Activated T-helper 1 cell treated with anti-CD3 and anti-CD28 coated beads, Interleukin-12 subunit alpha, Interleukin-12 subunit beta, Interleukin-2, Interleukin-4 antibody, amounts not matched to agents 30 ng/mL and 10 ng/mL and 1 ng/mL, durations not matched to agents 14 hours and 24 hours and 36 hours (primary cell): ENCODE measurements around the gene RAB3C. TPM values are rescaled to one million over a fixed set of nuclear protein-coding genes. Genes with fewer than 3 reads are reported as not detected.

Experiments used
- DNase-seq: peaks from one replicate; pipeline ENCODE4 v3.0.0; 2021; ENCODE audit warnings: low spot score
- H3K27ac Mint-ChIP-seq: one replicate; pipeline ENCODE4 v1.8.0; 2021; ENCODE audit warnings: mild to moderate bottlenecking, mixed read lengths
- H3K27me3 Mint-ChIP-seq: one replicate; pipeline ENCODE4 v1.8.0; 2022; ENCODE audit warnings: mild to moderate bottlenecking, moderate library complexity, mixed read lengths; ENCODE audit not compliant: insufficient read depth
- H3K36me3 Mint-ChIP-seq: one replicate; pipeline ENCODE4 v1.8.0; 2021; ENCODE audit warnings: low read depth, mixed read lengths
- H3K4me1 Mint-ChIP-seq: one replicate; pipeline ENCODE4 v1.8.0; 2021; ENCODE audit warnings: low read depth, mixed read lengths
- H3K4me3 Mint-ChIP-seq: one replicate; pipeline ENCODE4 v1.8.0; 2021; ENCODE audit warnings: mild to moderate bottlenecking, moderate library complexity, mixed read lengths
- H3K9me3 Mint-ChIP-seq: one replicate; pipeline ENCODE4 v1.8.0; 2021; ENCODE audit warnings: mixed read lengths
- intact Hi-C: fragments of 100-400 bp; cut with micrococcal nuclease; formaldehyde crosslinking; loops from one replicate; pipeline ENCODE4 v1.15.1; 2024
- total RNA-seq: library from RNA; stranded (reverse); gene quantifications from 2 replicates; pipeline ENCODE4 v1.2.3, GENCODE V29; 2022

Gene RAB3C
- total RNA-seq, 1 donor from 2014 or later, result not detected

GRCh38 chr5:58755397-58755796, 172.5 kb downstream of the RAB3C start:
- Mint-ChIP-seq H3K4me3 (no peak overlapping the region), H3K27ac (no peak overlapping the region), H3K27me3 (peaks cover 7% of the 10 kb centered on the region), H3K9me3 (no peaks in the 10 kb centered on the region), H3K4me1 (peaks cover 14% of the 10 kb centered on the region), H3K36me3 (no peaks in the 10 kb centered on the region)
- no peak for DNase-seq
- intact Hi-C loops, result no loop called here

- intact Hi-C loops, result no loop called here
- H3K4me1 Mint-ChIP-seq, result peaks cover 23% of the 10 kb centered on the region
- H3K36me3 Mint-ChIP-seq, result no peaks in the 10 kb centered on the region
- peak overlapping the region; percentile 74 for H3K4me3 Mint-ChIP-seq
- no peaks in the 10 kb centered on the region for H3K9me3 Mint-ChIP-seq
- no peak for DNase-seq
- no peaks in the 10 kb centered on the region for H3K27me3 Mint-ChIP-seq
- peak overlapping the region; percentile 56 for H3K27ac Mint-ChIP-seq
Observed at GRCh38 chr5:58759745-58760144, 176.9 kb downstream of the RAB3C start.

GRCh38 chr5:58760222-58760621, 177.3 kb downstream of the RAB3C start:
- intact Hi-C loops, result no loop called here
- Mint-ChIP-seq H3K4me3 (peak overlapping the region; percentile 74), H3K27me3 (no peaks in the 10 kb centered on the region), H3K9me3 (no peaks in the 10 kb centered on the region), H3K4me1 (peaks cover 24% of the 10 kb centered on the region), H3K36me3 (no peaks in the 10 kb centered on the region), H3K27ac (peak overlapping the region; percentile 56)
- DNase-seq, result no peak

- H3K9me3 Mint-ChIP-seq, result no peaks in the 10 kb centered on the region
- peaks cover 32% of the 10 kb centered on the region for H3K4me1 Mint-ChIP-seq
- no peak for DNase-seq
- no peaks in the 10 kb centered on the region for H3K36me3 Mint-ChIP-seq
- no peak overlapping the region for H3K27ac Mint-ChIP-seq
- intact Hi-C loops, result no loop called here
- H3K4me3 Mint-ChIP-seq, result no peak overlapping the region
- no peaks in the 10 kb centered on the region for H3K27me3 Mint-ChIP-seq
Observed at GRCh38 chr5:58761407-58761806, 178.5 kb downstream of the RAB3C start.

GRCh38 chr5:58763390-58763789, 180.5 kb downstream of the RAB3C start:
- no peak for DNase-seq
- Mint-ChIP-seq H3K27me3 (no peaks in the 10 kb centered on the region), H3K27ac (no peak overlapping the region), H3K9me3 (no peaks in the 10 kb centered on the region), H3K36me3 (no peaks in the 10 kb centered on the region), H3K4me1 (peaks cover 32% of the 10 kb centered on the region), H3K4me3 (no peak overlapping the region)
- intact Hi-C loops, result no loop called here

GRCh38 chr5:58764199-58764598, 181.3 kb downstream of the RAB3C start:
- Mint-ChIP-seq H3K4me1 (peaks cover 29% of the 10 kb centered on the region), H3K9me3 (no peaks in the 10 kb centered on the region), H3K4me3 (no peak overlapping the region), H3K36me3 (no peaks in the 10 kb centered on the region), H3K27ac (no peak overlapping the region), H3K27me3 (no peaks in the 10 kb centered on the region)
- no peak for DNase-seq
- intact Hi-C loops, result no loop called here

GRCh38 chr5:58765058-58765457, 182.2 kb downstream of the RAB3C start:
- H3K27me3 Mint-ChIP-seq, result no peaks in the 10 kb centered on the region
- intact Hi-C loops, result no loop called here
- no peak overlapping the region for H3K27ac Mint-ChIP-seq
- no peak overlapping the region for H3K4me3 Mint-ChIP-seq
- H3K36me3 Mint-ChIP-seq, result no peaks in the 10 kb centered on the region
- peaks cover 21% of the 10 kb centered on the region for H3K4me1 Mint-ChIP-seq
- no peaks in the 10 kb centered on the region for H3K9me3 Mint-ChIP-seq
- no peak for DNase-seq

- Mint-ChIP-seq H3K4me3 (no peak overlapping the region), H3K9me3 (no peaks in the 10 kb centered on the region), H3K4me1 (peaks cover 14% of the 10 kb centered on the region), H3K27ac (no peak overlapping the region), H3K36me3 (no peaks in the 10 kb centered on the region), H3K27me3 (no peaks in the 10 kb centered on the region)
- no peak for DNase-seq
- intact Hi-C loops, result no loop called here
Observed at GRCh38 chr5:58767104-58767503, 184.2 kb downstream of the RAB3C start.

- intact Hi-C loops, result no loop called here
Observed at GRCh38 chr5:58770136-58770535, 187.3 kb downstream of the RAB3C start.

GRCh38 chr5:58771796-58772195, 188.9 kb downstream of the RAB3C start:
- H3K27me3 Mint-ChIP-seq, result no peaks in the 10 kb centered on the region
- no peaks in the 10 kb centered on the region for H3K9me3 Mint-ChIP-seq
- no peaks in the 10 kb centered on the region for H3K36me3 Mint-ChIP-seq
- H3K4me3 Mint-ChIP-seq, result no peak overlapping the region
- no peak for DNase-seq
- intact Hi-C loops, result no loop called here
- no peaks in the 10 kb centered on the region for H3K4me1 Mint-ChIP-seq
- no peak overlapping the region for H3K27ac Mint-ChIP-seq

More at GRCh38 chr5:58770136-58770535, 187.3 kb downstream of the RAB3C start:
- Mint-ChIP-seq H3K4me3 (no peak overlapping the region), H3K36me3 (no peaks in the 10 kb centered on the region), H3K4me1 (peaks cover 8% of the 10 kb centered on the region), H3K9me3 (no peaks in the 10 kb centered on the region), H3K27ac (no peak overlapping the region), H3K27me3 (no peaks in the 10 kb centered on the region)
- no peak for DNase-seq

- no peaks in the 10 kb centered on the region for H3K4me1 Mint-ChIP-seq
- no peaks in the 10 kb centered on the region for H3K9me3 Mint-ChIP-seq
- DNase-seq, result no peak
- no peaks in the 10 kb centered on the region for H3K36me3 Mint-ChIP-seq
- intact Hi-C loops, result no loop called here
- no peak overlapping the region for H3K27ac Mint-ChIP-seq
- H3K27me3 Mint-ChIP-seq, result no peaks in the 10 kb centered on the region
- H3K4me3 Mint-ChIP-seq, result no peak overlapping the region
Observed at GRCh38 chr5:58773744-58774441, 191.0 kb downstream of the RAB3C start.

GRCh38 chr5:58774937-58775336, 192.1 kb downstream of the RAB3C start:
- intact Hi-C loops, result no loop called here
- H3K36me3 Mint-ChIP-seq, result no peaks in the 10 kb centered on the region
- H3K4me1 Mint-ChIP-seq, result no peaks in the 10 kb centered on the region
- H3K27ac Mint-ChIP-seq, result no peak overlapping the region
- H3K27me3 Mint-ChIP-seq, result no peaks in the 10 kb centered on the region
- no peak overlapping the region for H3K4me3 Mint-ChIP-seq
- DNase-seq, result no peak
- no peaks in the 10 kb centered on the region for H3K9me3 Mint-ChIP-seq

GRCh38 chr5:58775701-58776262, 192.9 kb downstream of the RAB3C start:
- no peak overlapping the region for H3K4me3 Mint-ChIP-seq
- no peak overlapping the region for H3K27ac Mint-ChIP-seq
- H3K4me1 Mint-ChIP-seq, result no peaks in the 10 kb centered on the region
- H3K36me3 Mint-ChIP-seq, result no peaks in the 10 kb centered on the region
- intact Hi-C loops, result no loop called here
- no peaks in the 10 kb centered on the region for H3K9me3 Mint-ChIP-seq
- peaks cover under 1% of the 10 kb centered on the region for H3K27me3 Mint-ChIP-seq
- no peak for DNase-seq

GRCh38 chr5:58776559-58776958, 193.7 kb downstream of the RAB3C start:
- no peaks in the 10 kb centered on the region for H3K36me3 Mint-ChIP-seq
- intact Hi-C loops, result no loop called here
- H3K27ac Mint-ChIP-seq, result no peak overlapping the region
- H3K9me3 Mint-ChIP-seq, result no peaks in the 10 kb centered on the region
- H3K4me1 Mint-ChIP-seq, result no peaks in the 10 kb centered on the region
- peaks cover 4% of the 10 kb centered on the region for H3K27me3 Mint-ChIP-seq
- H3K4me3 Mint-ChIP-seq, result no peak overlapping the region
- no peak for DNase-seq
